HG03175 (cell line): ENCODE data around the gene FTO.
"Not testable (repeated sequence)": the region's sequence is repeated elsewhere in the genome, so short reads cannot be mapped to it uniquely, and the experiment has no call there.

Experiments used
- ATAC-seq: cut with Tn5 transposase; IDR thresholded peaks from one replicate; pipeline ENCODE4 v1.9.1; 2021; ENCODE audit warnings: mild to moderate bottlenecking, moderate library complexity; ENCODE audit not compliant: unreplicated experiment

The FTO gene

DNA sequence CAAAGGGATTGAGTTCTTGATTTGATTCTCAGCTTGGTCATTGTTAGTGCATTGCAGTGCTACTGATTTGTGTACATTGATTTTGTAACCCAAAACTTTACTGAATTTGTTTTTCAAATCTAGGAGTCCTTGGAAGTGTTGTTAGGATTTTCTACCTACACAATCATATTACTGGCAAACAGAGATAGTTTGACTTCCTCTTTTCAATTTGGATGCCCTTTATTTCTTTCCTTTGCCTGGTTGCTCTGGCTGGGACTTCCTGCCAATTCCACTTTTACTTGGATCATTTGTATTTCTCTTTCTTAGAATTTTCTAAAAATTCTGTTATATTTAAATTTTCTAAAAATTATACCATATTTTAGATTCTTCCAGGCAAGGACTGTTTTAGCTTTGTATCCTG is 151.1 kb downstream of the FTO start:
- ATAC-seq, result no peak

- no peak for ATAC-seq
Observed at GRCh38 chr16:53855511-53855910, 151.6 kb downstream of the FTO start.

DNA sequence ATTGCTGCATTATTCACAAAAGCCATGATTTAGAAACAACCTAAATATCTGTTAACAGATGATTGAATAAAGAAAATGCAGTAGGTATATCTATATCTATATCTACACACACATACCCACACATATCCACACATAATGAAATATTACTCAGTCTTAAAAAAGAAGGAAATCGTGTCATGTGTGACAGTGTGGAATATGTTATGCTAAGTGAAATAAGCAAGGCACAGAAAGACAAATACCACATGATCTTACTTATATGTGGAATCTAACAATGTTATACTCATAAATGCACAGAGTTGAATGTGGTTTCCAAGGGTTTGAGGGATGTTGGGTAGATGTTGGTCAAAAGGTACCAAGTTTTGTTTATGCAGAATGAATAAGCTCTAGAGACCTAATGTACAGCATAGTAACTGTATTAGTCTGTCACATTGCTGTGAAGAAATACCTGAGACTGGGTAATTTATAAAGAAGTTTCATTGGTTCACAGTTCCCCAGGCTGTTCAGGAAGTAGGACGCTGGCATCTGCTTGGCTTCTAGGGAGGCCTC is 156.1 kb downstream of the FTO start:
- ATAC-seq, result no peak

GRCh38 chr16:53863861-53864260 is 159.9 kb downstream of the FTO start:
- ATAC-seq, result no peak

DNA sequence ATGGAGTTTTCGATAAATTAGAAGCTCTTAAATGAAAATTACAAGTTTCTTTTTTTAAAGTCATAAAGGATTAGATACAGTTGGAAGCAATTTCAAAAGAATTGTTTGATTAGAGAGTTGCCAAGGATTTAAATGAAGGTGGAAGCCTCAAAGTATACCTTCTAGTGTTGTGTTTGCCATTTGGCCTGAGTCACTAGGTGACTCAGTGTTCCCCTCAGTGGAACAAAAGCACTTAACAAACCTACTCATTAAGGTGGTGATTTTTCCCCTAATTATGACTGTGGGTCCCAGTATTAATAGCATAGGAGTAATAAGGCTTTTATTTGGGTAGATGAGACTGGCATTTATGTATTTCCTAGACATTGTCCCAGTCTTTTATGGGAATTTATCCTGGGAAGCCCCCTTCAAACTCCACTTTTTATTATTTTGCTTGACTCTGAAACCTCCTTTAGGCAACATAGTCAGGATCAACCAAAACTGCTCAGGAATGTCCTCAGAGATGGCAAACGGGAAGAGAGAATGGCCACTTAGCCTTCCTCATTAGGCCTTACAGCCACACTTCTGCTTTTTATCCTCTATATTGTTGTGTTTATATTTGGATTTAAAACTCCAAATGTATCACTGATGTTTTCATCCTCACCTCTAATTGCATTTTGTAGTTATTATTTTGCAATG is 161.0 kb downstream of the FTO start:
- no peak for ATAC-seq

- no peak for ATAC-seq
Observed at GRCh38 chr16:53865494-53865863, 161.5 kb downstream of the FTO start.

GRCh38 chr16:53866520-53866919 is 162.6 kb downstream of the FTO start:
- no peak for ATAC-seq

GRCh38 chr16:53870831-53871230 is 166.9 kb downstream of the FTO start:
- no peak for ATAC-seq

DNA sequence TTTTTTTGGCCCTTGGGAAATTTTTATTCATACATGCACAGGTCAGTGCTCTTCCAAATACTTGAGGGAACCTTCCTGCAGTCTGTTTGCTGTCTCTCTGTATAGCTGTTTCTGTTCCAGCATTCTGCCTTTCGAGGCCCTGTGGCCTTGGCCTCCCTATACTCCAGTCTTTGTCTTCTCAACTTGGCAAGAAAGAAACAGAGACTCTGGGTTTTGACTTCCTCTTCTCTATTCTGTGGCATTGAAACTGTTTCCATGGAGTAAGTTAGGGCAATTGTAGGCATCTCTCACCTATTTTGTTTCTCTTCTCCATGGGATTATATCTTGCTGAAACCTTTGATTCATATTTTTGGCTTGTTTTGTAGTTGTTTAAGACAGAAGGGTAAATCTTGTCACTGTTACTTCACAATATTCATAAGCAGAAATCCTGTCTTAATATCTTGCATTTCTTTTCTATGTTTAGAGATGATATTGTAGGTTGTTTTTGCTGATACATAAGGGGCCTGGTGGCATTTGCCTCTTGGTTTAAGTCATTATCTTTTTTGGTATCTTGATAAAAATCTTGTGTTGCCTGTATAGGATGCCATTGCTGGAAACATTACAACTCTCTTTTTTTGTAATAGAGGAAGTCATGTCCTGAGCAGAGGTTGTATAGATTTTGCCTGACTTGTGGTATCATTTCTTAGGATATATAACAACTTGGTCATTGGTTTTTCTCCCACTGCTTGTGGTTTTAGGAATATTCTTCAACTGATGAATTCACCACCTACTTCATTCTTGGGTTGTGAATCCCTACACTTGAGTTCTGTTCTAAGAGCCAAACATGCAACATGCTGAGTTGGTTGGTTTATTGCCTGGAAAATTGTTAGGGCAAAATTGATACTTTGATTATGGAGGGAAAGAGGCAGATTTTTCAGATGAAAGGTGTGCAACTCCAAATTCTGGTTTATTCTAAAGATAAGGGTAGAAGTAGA is 168.6 kb downstream of the FTO start:
- no peak for ATAC-seq

- ATAC-seq, result no peak
Observed at GRCh38 chr16:53876811-53877210, 172.9 kb downstream of the FTO start.

DNA sequence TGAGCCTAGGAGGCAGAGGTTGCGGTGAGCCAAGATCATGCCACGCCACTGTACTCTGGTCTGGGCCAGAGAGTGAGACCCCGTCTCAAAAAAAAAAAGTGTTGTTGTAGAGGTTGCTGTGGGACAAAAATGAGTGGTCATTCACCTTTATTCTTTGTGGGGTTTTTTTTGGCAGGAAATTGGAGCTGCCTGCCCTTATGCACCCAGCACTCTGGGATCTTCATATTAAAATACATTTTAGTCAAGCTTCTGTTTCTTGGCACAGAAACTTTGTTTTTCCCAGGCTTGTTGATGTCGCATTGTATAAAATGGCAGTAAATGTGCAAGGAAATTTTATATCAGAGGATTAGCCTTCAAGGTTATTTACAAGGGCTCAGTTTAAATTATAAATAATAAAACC is 174.3 kb downstream of the FTO start:
- ATAC-seq, result no peak

DNA sequence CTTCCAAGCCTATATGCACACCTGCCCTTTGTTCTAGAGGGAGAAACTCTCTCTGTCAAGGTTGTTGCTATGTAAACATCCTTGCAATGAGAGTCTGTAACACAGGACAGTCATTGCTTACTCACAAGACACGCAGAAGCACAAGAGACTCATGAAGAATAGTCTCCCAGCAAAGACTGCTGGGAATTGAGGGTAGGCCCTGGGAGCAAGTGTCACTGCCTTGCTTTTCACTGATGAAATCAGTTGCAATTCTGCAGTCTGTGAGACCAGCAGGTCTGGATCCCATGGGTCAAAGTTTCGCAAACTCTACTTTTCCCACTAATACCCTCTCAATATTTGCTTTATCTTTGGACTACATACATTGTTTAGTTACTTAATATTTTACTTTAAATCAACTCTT is 177.4 kb downstream of the FTO start:
- ATAC-seq, result no peak

GRCh38 chr16:53882310-53882709 is 178.4 kb downstream of the FTO start:
- ATAC-seq, result no peak

DNA sequence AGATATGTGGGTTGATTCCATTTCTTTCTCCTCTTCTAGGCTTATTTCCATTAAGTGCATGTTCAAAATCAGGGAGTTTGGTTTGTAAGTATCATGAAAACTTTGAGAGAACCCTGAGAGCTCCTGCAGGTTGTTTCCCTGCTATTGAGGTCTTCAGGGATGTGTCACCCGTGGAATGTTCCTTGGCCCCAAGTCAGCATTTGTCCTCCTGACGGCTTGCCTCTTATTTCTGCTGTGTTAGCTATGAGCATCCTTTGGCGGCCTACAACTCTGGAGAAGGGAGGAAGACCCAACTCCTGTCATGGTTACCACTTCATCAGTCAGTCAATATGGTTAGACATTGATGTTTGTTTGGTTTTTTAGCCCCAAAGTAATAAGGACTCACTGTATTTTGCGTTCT is 180.8 kb downstream of the FTO start:
- no peak for ATAC-seq

- ATAC-seq, result no peak
Observed at GRCh38 chr16:53886482-53887378, 182.8 kb downstream of the FTO start.

DNA sequence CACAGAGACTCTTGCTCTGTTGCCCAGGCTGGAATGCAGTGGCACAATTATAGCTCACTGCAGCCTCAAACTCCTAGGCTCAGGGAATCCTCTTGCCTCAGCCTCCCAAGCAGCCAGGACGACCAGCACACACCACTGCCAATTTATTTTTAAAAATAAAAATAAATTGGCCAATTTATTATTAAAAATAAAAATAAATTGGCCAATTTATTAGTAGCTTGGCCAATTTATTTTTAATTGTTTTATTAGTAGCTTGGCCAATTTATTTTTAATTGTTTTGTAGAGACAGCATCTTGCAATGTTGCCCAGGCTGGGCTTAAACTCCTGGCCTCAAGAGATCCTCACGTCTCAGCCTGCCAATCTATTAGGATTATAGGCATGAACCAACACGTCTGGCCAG is 184.3 kb downstream of the FTO start:
- ATAC-seq, result no peak

DNA sequence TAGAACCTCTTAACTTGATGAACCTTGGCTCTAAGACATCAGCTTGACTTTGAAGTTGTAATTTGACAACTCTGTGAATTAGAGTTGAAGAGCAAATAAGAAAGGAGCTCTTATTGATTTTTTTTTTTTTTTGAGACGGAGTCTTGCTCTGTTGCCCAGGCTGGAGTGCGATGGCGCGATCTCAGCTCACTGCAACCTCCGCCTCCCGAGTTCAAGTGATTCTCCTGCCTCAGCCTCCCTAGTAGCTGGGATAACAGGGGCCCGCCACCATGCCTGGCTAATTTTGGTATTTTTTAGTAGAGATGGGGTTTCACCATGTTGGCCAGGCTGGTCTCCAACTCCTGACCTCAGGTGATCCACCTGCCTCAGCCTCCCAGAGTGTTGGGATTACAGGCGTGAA is 186.9 kb downstream of the FTO start:
- not testable (repeated sequence) for ATAC-seq

- ATAC-seq, result no peak
Observed at GRCh38 chr16:53891409-53892139, 187.6 kb downstream of the FTO start.

DNA sequence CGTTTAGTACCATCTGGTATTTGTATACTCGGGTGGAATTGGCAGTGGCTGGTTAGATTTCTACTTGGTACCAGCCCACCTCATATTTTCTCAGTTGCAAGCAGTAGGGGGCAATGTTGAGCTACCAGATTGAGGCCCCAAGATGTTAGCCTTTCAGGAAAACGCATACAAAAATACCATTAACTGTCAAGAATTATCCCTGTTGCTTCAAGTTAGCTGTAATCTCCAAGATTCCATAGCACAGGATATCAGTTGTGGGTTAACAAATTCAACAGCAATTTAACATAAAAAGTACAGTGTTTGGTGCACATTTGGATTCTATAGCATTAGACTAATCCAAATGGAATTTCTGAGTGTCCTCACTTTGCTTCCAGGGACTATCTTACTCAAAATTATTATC is 188.2 kb downstream of the FTO start:
- ATAC-seq, result no peak

- no peak for ATAC-seq
Observed at GRCh38 chr16:53893731-53894435, 189.9 kb downstream of the FTO start.
